CD14-positive monocyte (primary cell): Measurements from ENCODE around the gene DGKB. TPM values are rescaled to one million over a fixed set of nuclear protein-coding genes. Genes with fewer than 3 reads are reported as not detected.

Experiments
- DNase-seq, 3 donors: peaks; one replicate each; pipeline ENCODE4 v3.0.0-alpha.2; 2011 to 2022
- H2AFZ ChIP-seq: 2 replicates; pipeline ENCODE4 v1.6.0; 2012; ENCODE audit warnings: mild to moderate bottlenecking, low read depth, low read length, inconsistent platforms; ENCODE audit not compliant: insufficient read depth, poor library complexity, severe bottlenecking
- H3K27ac ChIP-seq, 2 donors: 1 replicate in 1 of 2; 2 replicates in 1 of 2; pipeline ENCODE4 v1.5.1; 2012 to 2013; ENCODE audit warnings: low read length in 2 of 2, control low read depth in 1 of 2, inconsistent platforms in 1 of 2, low read depth in 1 of 2, mild to moderate bottlenecking in 1 of 2
- H3K27me3 ChIP-seq, 2 donors: one replicate each; pipeline versions ENCODE4 v1.6.0 to v1.6.1; 2011 to 2013; ENCODE audit warnings: low read length in 2 of 2; ENCODE audit not compliant: control insufficient read depth in 2 of 2, insufficient read depth in 2 of 2
- H3K36me3 ChIP-seq, 2 donors: replicated peaks in 1 of 2; 1 replicate in 1 of 2; 2 replicates in 1 of 2; pipeline versions ENCODE4 v1.5.1 to v1.6.1; 2012 to 2013; ENCODE audit warnings: low read length in 2 of 2, control low read depth in 1 of 2, inconsistent platforms in 1 of 2, mild to moderate bottlenecking in 1 of 2; ENCODE audit not compliant: insufficient read depth in 2 of 2, control insufficient read depth in 1 of 2
- H3K4me1 ChIP-seq, 2 donors: 1 replicate in 1 of 2; 2 replicates in 1 of 2; pipeline versions ENCODE4 v1.5.1 to v1.6.1; 2012 to 2013; ENCODE audit warnings: low read length in 2 of 2, control low read depth in 1 of 2, inconsistent platforms in 1 of 2, mild to moderate bottlenecking in 1 of 2, moderate library complexity in 1 of 2; ENCODE audit not compliant: insufficient read depth in 2 of 2, control insufficient read depth in 1 of 2
- H3K4me2 ChIP-seq: replicated peaks from 2 replicates; pipeline ENCODE3; 2012; ENCODE audit warnings: low read length, moderate library complexity, mild to moderate bottlenecking; ENCODE audit not compliant: poor library complexity, severe bottlenecking; ENCODE audit errors: extremely low read depth
- H3K4me3 ChIP-seq, 3 experiments: fragments of 200-600 bp in 1 of 3; sonication (generic) in 1 of 3; replicated peaks in 1 of 3; 1 replicate in 2 of 3; 2 replicates in 1 of 3; pipeline ENCODE4 v1.5.1; 2011 to 2013; ENCODE audit warnings: low read length in 3 of 3, mild to moderate bottlenecking in 3 of 3, control low read depth in 2 of 3, low read depth in 2 of 3, inconsistent platforms in 1 of 3, moderate library complexity in 1 of 3
- H3K79me2 ChIP-seq: 2 replicates; pipeline ENCODE4 v1.6.0; 2012; ENCODE audit warnings: mild to moderate bottlenecking, control low read depth, inconsistent platforms, low read length, moderate library complexity; ENCODE audit not compliant: insufficient read depth
- H3K9ac ChIP-seq: 2 replicates; pipeline ENCODE4 v1.6.0; 2017; ENCODE audit warnings: low read length, mild to moderate bottlenecking; ENCODE audit not compliant: insufficient read depth, poor library complexity, severe bottlenecking
- H3K9me3 ChIP-seq, 2 donors: replicated peaks in 1 of 2; 1 replicate in 1 of 2; 2 replicates in 1 of 2; pipeline versions ENCODE4 v1.5.1 to v1.6.1; 2012 to 2013; ENCODE audit warnings: low read length in 2 of 2, control low read depth in 1 of 2; ENCODE audit not compliant: control insufficient read depth in 1 of 2, insufficient read depth in 1 of 2
- H4K20me1 ChIP-seq: 2 replicates; pipeline ENCODE4 v1.6.0; 2012; ENCODE audit warnings: mild to moderate bottlenecking, low read length, control low read depth, moderate library complexity; ENCODE audit not compliant: insufficient read depth
- H3K27ac Mint-ChIP-seq, 7 donors: one replicate each; pipeline ENCODE4 v1.8.0; 2020; ENCODE audit warnings: mild to moderate bottlenecking in 7 of 7, mixed read lengths in 7 of 7, moderate library complexity in 6 of 7, inconsistent platforms in 2 of 7
- H3K27me3 Mint-ChIP-seq, 3 donors: one replicate each; pipeline ENCODE4 v1.8.0; 2021 to 2022; ENCODE audit warnings: low read depth in 3 of 3, mild to moderate bottlenecking in 3 of 3, mixed read lengths in 3 of 3, moderate library complexity in 3 of 3, inconsistent platforms in 1 of 3
- H3K36me3 Mint-ChIP-seq, 2 donors: one replicate each; pipeline ENCODE4 v1.8.0; 2020; ENCODE audit warnings: mixed read lengths in 2 of 2, inconsistent platforms in 1 of 2, mild to moderate bottlenecking in 1 of 2
- H3K4me1 Mint-ChIP-seq: one replicate; pipeline ENCODE4 v1.8.0; 2020; ENCODE audit warnings: mild to moderate bottlenecking, mixed read lengths
- H3K4me3 Mint-ChIP-seq, 2 donors: one replicate each; pipeline ENCODE4 v1.8.0; 2020; ENCODE audit warnings: mild to moderate bottlenecking in 2 of 2, mixed read lengths in 2 of 2, moderate library complexity in 1 of 2
- H3K9me3 Mint-ChIP-seq, 7 donors: one replicate each; pipeline ENCODE4 v1.8.0; 2020 to 2022; ENCODE audit warnings: mixed read lengths in 7 of 7, mild to moderate bottlenecking in 6 of 7, moderate library complexity in 6 of 7, inconsistent platforms in 2 of 7
- WGBS: methylation state at CpG from one replicate; pipeline ENCODE4 v1.1.5; 2013; ENCODE audit warnings: missing lambda C conversion rate; ENCODE audit not compliant: insufficient coverage; 5-methylcytosine and 5-hydroxymethylcytosine counted together
- intact Hi-C, 2 donors: fragments of 100-400 bp; cut with micrococcal nuclease; formaldehyde crosslinking; loops; one replicate each; pipeline versions ENCODE4 v1.15.0 to v1.15.1; 2023
- polyA plus RNA-seq, 3 donors: library from polyadenylated mRNA; depleted of rRNA in 1 of 3; unstranded in 2 of 3; stranded (reverse) in 1 of 3; fragments of 300-500 nt in 2 of 3; fragments of >200 nt in 1 of 3; fragmentation: Illumina TruSeq in 2 of 3; gene quantifications; 1 replicate in 2 of 3; 2 replicates in 1 of 3; pipeline ENCODE4 v1.2.3, GENCODE V29; 2012 to 2021
- TF ChIP-seq, protein P1 (sequence below): fragments of 200-600 bp; IDR thresholded peaks from one replicate; pipeline ENCODE4 v1.8.0; 2022; ENCODE audit warnings: antibody characterized with exemption, mild to moderate bottlenecking

DGKB gene
- polyA plus RNA-seq, 3 donors = not detected

DNA sequence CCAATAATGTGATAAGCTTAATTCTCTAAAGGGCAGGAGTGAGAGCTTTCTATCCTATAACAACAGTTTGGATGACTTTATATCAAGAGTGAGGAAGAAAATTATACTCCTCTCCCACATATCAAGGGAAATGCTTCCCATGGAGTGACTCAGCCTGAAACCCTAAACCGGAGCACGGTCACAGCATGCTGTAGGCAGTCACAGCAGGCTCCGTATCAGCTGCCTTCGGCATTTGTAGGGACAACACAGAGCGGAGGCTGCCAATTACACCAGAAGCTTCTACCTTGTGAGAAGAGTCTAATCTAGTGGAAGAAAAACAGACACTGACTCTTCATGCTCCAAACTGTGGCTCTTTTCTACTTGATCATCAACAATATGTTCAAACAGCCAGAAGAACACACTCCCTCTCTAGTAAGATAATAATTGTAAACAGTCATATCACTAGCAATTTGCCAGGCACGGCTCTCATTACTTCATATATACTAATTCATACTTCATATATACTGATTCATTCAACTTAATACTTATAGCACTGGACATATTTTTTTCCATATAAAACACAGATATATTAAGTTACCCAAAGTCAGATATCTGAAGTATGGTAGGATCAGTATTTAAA is 65.9 kb downstream of the DGKB start:
- no peak overlapping the region for H3K27ac Mint-ChIP-seq
- no peak overlapping the region for H2AFZ ChIP-seq
- H3K9me3 ChIP-seq = no peaks in the 10 kb centered on the region
- H3K4me1 Mint-ChIP-seq = no peaks in the 10 kb centered on the region
- H3K27ac ChIP-seq = no peak overlapping the region
- H3K36me3 Mint-ChIP-seq = no peaks in the 10 kb centered on the region
- peaks cover 0 to 10% (median 3%) of the 10 kb centered on the region in 7 donors for H3K9me3 Mint-ChIP-seq
- H3K27me3 Mint-ChIP-seq = no peaks in the 10 kb centered on the region
- intact Hi-C loops = no loop called here
- H3K4me3 Mint-ChIP-seq = no peak overlapping the region
- no peak overlapping the region for H3K4me3 ChIP-seq
- no peak overlapping the region for H3K4me2 ChIP-seq
- H3K36me3 ChIP-seq = no peaks in the 10 kb centered on the region
- DNase-seq = no peak
- H4K20me1 ChIP-seq = no peaks in the 10 kb centered on the region
- 78% methylated on average over 4 of the region's 6 CpGs for WGBS
- H3K4me1 ChIP-seq = no peaks in the 10 kb centered on the region
- H3K79me2 ChIP-seq = no peaks in the 10 kb centered on the region
- TF ChIP-seq, protein P1, sequence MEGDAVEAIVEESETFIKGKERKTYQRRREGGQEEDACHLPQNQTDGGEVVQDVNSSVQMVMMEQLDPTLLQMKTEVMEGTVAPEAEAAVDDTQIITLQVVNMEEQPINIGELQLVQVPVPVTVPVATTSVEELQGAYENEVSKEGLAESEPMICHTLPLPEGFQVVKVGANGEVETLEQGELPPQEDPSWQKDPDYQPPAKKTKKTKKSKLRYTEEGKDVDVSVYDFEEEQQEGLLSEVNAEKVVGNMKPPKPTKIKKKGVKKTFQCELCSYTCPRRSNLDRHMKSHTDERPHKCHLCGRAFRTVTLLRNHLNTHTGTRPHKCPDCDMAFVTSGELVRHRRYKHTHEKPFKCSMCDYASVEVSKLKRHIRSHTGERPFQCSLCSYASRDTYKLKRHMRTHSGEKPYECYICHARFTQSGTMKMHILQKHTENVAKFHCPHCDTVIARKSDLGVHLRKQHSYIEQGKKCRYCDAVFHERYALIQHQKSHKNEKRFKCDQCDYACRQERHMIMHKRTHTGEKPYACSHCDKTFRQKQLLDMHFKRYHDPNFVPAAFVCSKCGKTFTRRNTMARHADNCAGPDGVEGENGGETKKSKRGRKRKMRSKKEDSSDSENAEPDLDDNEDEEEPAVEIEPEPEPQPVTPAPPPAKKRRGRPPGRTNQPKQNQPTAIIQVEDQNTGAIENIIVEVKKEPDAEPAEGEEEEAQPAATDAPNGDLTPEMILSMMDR = no peak
- H3K27me3 ChIP-seq = no peaks in the 10 kb centered on the region
- H3K9ac ChIP-seq = no peak overlapping the region

DNA sequence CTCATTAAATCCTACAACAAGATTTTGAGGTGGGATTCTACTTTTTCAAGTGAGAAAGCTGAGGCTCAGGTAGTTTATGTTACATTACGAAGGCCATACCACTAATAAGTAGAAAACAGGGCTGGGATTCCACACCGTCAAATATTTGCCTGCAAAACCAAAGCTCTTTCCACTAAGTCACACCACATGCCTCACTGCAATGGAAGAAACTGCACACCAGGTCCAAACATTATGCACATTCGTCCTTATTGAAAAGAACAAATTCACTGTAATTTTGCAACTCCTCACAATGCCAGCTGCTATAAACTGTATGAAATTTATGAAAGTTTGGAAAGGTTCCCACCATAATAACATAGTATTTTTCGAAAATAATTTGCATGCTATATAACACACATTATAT is 66.5 kb downstream of the DGKB start:
- no peak overlapping the region for H3K27ac Mint-ChIP-seq

More for the DNA sequence above, 66.5 kb downstream of the DGKB start:
- H3K4me3 Mint-ChIP-seq = no peak overlapping the region
- intact Hi-C loops = no loop called here
- DNase-seq = no peak
- no CpG with 5 or more reads among the region's 4 CpGs for WGBS
- Histone ChIP-seq H3K4me2 (no peak overlapping the region), H3K36me3 (no peaks in the 10 kb centered on the region), H4K20me1 (no peaks in the 10 kb centered on the region), H3K27me3 (no peaks in the 10 kb centered on the region), H3K79me2 (no peaks in the 10 kb centered on the region), H2AFZ (no peak overlapping the region), H3K4me3 (no peak overlapping the region), H3K9me3 (no peaks in the 10 kb centered on the region), H3K9ac (no peak overlapping the region), H3K27ac (no peak overlapping the region), H3K4me1 (no peaks in the 10 kb centered on the region)
- peaks cover 0 to 9% (median 3%) of the 10 kb centered on the region in 7 donors for H3K9me3 Mint-ChIP-seq
- no peaks in the 10 kb centered on the region for H3K27me3 Mint-ChIP-seq
- no peaks in the 10 kb centered on the region for H3K4me1 Mint-ChIP-seq
- TF ChIP-seq, protein P1 = no peak
- H3K36me3 Mint-ChIP-seq = no peaks in the 10 kb centered on the region
